Posterior vena cava (tissue), 2 donors: Measurements from ENCODE around the gene LRRC8D. TPM values are rescaled to one million over a fixed set of nuclear protein-coding genes. Genes with fewer than 3 reads are reported as not detected.

ENCODE experiments used
- DNase-seq: peaks from one replicate; pipeline ENCODE4 v3.0.0-alpha.2; 2020; ENCODE audit warnings: low spot score
- intact Hi-C, 2 donors: fragments of 100-400 bp; cut with DNase I; formaldehyde crosslinking; loops; one replicate each; pipeline versions ENCODE4 v1.14.1 to v1.14.2; 2022 to 2023
- total RNA-seq, 2 donors: library from RNA; stranded (reverse); fragmentation: NEBNext Ultra II Directional; extraction: Animal tissue kit (Norgen Biotek cat#: 25700); gene quantifications; one replicate each; pipeline ENCODE4 v1.2.1, GENCODE V29; 2021
- donor health status: DM: yes; HTN: yes; CAD: no.
- donor health status: DM: yes; HTN: yes; CAD: no.

The LRRC8D gene
- total RNA-seq, 2 donors from 2014 or later: 5.6 to 8.6 TPM

- DNase-seq: no peak
- intact Hi-C loops: no loop called here
Observed at GRCh38 chr1:89847191-89847729, 26.4 kb downstream of the LRRC8D start.

DNA sequence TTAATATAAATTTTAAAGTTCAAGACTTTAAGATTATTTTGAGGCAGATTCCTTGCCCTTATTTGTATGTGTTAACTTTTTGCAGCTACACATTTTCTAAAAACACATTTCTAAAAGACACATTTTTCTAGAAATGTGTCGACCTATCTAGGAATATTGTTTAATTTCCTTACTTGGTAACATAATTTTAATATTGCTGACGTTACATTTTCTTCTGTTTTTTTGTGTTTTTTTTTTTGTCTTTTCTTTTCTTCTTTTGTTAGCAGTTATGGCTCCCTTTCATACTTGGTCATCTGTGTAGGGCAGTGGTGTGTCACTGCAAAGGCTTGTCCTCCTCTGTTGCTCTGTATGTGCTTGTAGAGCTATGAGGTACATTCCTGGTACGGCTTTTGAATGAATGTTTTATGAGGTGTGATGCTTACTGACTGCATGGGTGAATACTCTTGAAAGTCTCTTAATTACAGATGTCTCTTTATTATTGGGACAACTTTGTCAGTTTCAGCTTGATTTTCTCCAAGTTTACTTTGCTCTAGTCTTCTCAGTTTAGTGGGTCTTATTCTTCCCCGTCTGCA, 30.1 kb downstream of the LRRC8D start:
- intact Hi-C loops: no loop called here
- DNase-seq: no peak

GRCh38 chr1:89854140-89854539, 33.3 kb downstream of the LRRC8D start:
- no peak for DNase-seq
- intact Hi-C loops: no loop called here

GRCh38 chr1:89855413-89856123, 34.7 kb downstream of the LRRC8D start:
- intact Hi-C loops: no loop called here
- no peak for DNase-seq

DNA sequence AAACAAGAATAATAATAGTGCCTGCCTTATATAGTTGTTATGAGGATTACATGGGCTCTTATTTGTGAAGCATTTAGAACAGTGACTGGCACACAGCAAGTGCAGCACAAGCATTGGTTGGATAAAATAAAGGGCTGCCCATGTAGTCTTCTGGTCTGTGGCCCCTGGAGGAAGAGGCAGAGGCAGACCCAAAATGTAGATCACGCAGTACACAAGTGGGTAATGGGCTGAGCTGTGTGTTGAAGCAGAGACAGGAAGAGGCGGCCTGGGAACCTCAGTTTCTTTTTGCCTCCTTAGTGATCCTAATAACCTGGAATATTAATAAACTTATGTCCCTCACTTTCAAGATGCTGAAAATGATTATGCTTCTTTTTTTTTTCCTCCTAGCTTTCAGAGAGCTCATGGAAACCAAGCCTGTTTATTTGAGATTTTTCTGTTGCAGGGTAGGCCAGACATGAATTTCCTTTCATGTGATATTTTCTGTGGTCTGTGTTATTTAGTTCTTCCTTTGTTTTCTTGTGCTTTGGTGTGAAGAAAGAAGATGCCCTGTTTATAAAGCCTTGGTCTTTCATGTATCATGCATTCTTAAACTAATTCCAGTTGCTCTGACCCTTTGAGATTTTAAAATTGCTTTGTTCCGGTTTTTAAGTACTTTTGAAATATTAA, 42.5 kb downstream of the LRRC8D start:
- no peak for DNase-seq
- intact Hi-C loops: no loop called here

GRCh38 chr1:89865498-89866382, 44.9 kb downstream of the LRRC8D start:
- DNase-seq: no peak
- intact Hi-C loops: no loop called here

GRCh38 chr1:89866568-89866967, 45.7 kb downstream of the LRRC8D start:
- intact Hi-C loops: no loop called here
- no peak for DNase-seq

DNA sequence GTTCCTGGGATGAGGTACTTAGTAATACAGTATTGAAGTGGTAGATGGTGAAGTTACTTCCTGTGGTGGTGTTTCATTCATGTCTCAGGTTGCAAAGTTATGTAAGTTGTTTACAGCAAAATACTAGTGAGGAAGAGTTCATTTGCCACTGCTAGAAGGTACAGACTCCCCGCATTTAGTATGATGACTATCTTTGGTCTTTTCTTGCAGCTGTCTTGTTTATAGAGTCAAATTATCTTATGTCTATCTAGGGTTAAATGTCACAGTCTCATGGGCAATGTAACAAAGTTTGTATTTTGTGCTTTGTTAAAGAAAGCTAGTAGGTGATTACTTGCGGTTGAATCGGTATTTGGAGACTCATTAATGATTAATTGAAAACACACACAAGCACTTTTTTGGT, 50.2 kb downstream of the LRRC8D start:
- no peak for DNase-seq
- intact Hi-C loops: no loop called here

DNA sequence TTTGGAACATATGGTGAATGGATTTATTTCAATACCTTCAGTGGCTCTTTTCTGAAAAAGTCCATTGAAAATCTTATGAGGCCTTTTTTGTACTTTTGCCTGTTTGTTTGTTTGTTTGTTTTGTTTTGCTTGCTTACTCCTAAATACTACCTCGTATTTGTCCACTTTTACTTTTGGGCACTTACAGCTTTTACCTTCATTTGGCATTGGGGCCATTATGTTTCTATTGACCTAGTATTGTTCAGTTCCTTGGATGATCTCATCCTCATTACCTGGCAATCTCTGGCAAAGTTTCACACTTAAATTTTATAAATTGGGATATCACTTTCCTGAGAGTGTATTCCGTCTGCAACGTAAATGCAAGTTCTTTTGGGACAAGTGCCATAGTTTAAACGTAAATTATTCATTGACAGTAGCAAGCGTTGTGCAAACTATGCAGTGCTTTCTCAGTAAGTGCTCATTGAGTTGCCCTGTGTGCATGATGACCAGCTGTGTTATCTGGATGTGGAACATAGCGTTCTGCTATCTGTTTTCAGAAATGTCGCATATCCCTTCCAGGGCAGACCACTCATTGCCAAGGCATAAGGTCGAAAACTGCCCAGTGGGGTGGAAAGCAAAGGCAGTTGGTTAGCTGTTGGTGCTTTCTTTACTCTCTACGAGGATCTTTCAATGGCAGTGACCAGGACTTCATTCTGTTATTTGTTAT, 51.1 kb downstream of the LRRC8D start:
- no peak for DNase-seq
- intact Hi-C loops: no loop called here

GRCh38 chr1:89872567-89872966, 51.7 kb downstream of the LRRC8D start:
- intact Hi-C loops: no loop called here
- no peak for DNase-seq

DNA sequence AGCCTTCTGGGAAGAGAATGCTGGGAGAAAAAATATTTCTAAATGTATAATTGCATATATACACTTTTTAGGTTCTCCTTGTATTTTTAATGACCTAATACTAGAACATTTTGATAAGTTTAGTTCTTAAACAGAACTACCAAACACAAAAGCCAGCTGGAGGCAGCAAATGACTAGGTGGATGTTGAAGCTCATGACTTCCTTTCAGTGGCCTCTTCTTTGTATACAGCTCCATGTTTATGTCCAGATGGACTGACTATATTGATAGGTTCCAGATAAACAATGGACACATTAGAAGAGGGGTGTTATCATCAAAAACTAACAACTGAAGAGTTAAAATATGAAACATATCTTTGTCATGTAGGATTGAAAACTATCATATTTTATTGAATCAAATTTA, 52.5 kb downstream of the LRRC8D start:
- intact Hi-C loops: no loop called here
- no peak for DNase-seq

DNA sequence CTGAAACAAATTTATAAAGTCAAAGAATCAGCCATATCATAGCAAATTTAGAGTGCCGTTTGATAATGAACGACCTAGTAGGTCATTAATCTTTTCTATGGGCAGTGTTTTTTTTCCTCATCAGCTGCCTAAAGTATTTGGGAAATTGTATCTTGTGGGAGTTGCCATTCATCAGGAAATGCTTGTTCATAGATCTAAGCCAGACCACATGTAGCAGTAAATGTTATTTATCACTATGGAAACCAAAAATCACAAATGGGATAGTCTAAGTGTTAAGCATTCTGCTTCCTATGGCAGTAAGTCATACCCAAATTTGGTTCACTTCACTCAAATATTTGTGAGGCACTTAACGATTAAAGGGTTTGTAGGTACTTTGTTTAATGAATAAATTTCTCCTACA, 52.9 kb downstream of the LRRC8D start:
- DNase-seq: no peak
- intact Hi-C loops: no loop called here

- no peak for DNase-seq
- intact Hi-C loops: no loop called here
Observed at GRCh38 chr1:89876463-89876862, 55.6 kb downstream of the LRRC8D start.

- no peak for DNase-seq
- intact Hi-C loops: no loop called here
Observed at GRCh38 chr1:89877756-89878155, 56.9 kb downstream of the LRRC8D start.

DNA sequence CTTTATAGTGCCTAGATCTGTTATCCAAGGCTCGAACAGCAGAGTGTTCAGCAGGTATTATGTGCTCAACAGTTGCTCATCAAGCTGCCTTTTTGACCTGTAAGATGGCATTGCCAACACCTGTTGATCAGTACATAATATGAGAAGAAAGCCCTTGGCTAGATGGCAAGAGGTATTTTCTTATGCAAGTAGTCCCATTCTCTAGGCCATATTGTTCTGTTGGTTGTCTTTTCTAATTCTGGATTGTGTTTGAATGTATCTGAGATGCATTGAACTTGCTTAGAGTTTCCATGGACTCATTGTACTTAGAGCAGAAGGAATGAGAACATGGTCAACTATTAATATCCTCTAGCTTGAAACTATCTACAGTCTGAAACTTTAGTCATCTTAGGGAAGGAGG, 57.4 kb downstream of the LRRC8D start:
- intact Hi-C loops: no loop called here
- DNase-seq: no peak

DNA sequence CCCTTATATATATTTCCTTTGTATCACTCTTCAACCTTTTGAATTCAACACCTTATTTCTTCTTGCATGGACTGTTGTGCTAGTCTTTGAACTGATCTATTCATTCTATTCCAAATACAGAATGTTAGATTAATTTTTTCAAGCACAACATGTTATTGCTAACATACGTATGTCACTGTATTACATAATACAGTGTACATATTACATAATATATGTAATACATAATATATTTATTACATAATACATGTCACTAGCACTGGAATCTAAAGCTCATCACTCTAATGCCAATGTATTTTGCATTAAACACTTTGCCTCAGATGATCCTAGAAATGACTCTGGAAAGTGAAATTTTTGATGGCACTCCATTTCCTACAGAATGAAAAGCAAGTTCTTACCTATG, 59.8 kb downstream of the LRRC8D start:
- intact Hi-C loops: no loop called here
- no peak for DNase-seq

DNA sequence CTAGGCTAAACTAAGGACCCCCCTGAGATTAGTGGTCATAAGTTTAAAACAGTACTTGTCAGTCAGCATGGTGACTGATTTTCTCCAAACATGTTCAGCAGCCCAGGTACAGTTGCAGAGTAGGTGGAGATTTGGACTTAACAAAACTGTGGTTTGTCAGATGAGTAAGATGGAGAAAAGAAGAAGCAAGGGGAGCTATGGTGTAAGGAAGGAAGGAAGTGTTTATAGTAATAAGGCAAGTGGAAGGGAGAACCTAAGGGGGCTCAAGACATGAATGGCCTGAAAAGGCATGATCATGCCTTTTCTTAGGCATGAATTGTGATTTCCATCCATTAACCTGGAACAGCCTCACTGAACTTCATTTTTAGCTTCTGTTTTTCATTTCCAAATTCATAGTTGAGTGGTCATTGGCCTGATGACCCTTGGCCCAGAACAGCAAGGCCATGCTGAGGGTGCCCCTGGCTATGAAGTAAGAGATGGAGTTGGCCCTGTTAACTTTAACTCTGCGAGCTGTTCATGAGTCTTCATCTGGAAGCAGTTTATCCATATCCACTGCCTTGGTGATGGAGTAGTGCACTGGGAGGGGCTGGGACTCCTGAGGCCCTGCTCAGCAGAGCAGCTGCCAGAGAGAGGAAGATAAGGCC, 60.7 kb downstream of the LRRC8D start:
- intact Hi-C loops: no loop called here
- no peak for DNase-seq

- intact Hi-C loops: no loop called here
- no peak for DNase-seq
Observed at GRCh38 chr1:89882348-89883029, 61.7 kb downstream of the LRRC8D start.
